Smooth muscle cell (in vitro differentiated cells): ENCODE data around the gene TPRG1L. TPM values are rescaled to one million over a fixed set of nuclear protein-coding genes. Genes with fewer than 3 reads are reported as not detected.

Experiments
- DNase-seq: peaks from one replicate; lab custom pipeline; 2025; ENCODE audit not compliant: unreplicated experiment; lab: John Stamatoyannopoulos, UW
- H2AFZ ChIP-seq: fragments of 200-600 bp; sonication (generic); 2 replicates; pipeline ENCODE4 v1.6.0; 2016; ENCODE audit warnings: antibody characterized with exemption, low read depth, mild to moderate bottlenecking
- H3F3A ChIP-seq: fragments of 200-600 bp; sonication (generic); 2 replicates; pipeline ENCODE4 v1.6.0; 2017; ENCODE audit warnings: antibody characterized with exemption, low read depth
- H3K27ac ChIP-seq: fragments of 200-600 bp; sonication (generic); 2 replicates; pipeline ENCODE4 v1.5.1; 2016; ENCODE audit warnings: low read depth, mild to moderate bottlenecking
- H3K27me3 ChIP-seq: fragments of 200-600 bp; sonication (generic); 2 replicates; pipeline ENCODE4 v1.6.1; 2016; ENCODE audit warnings: low read depth, mild to moderate bottlenecking
- H3K36me3 ChIP-seq: fragments of 200-600 bp; sonication (generic); 2 replicates; pipeline ENCODE4 v1.5.1; 2016; ENCODE audit warnings: low read depth
- H3K4me1 ChIP-seq: fragments of 200-600 bp; sonication (generic); 2 replicates; pipeline ENCODE4 v1.5.1; 2016; ENCODE audit warnings: low read depth
- H3K4me2 ChIP-seq: fragments of 200-600 bp; sonication (generic); 2 replicates; pipeline ENCODE4 v1.6.0; 2016; ENCODE audit warnings: mild to moderate bottlenecking
- H3K4me3 ChIP-seq: fragments of 200-600 bp; sonication (generic); 2 replicates; pipeline ENCODE4 v1.5.1; 2016; ENCODE audit warnings: mild to moderate bottlenecking
- H3K79me2 ChIP-seq: fragments of 200-600 bp; sonication (generic); 2 replicates; pipeline ENCODE4 v1.6.0; 2016; ENCODE audit warnings: low read depth, mild to moderate bottlenecking
- H3K9ac ChIP-seq: fragments of 200-600 bp; sonication (generic); 2 replicates; pipeline ENCODE4 v1.6.0; 2016; ENCODE audit warnings: low read depth
- H3K9me3 ChIP-seq: fragments of 200-600 bp; sonication (generic); replicated peaks from 2 replicates; pipeline ENCODE4 v1.5.1; 2016; ENCODE audit warnings: low read depth
- H4K20me1 ChIP-seq: fragments of 200-600 bp; sonication (generic); 2 replicates; pipeline ENCODE4 v1.6.0; 2016; ENCODE audit warnings: low read depth
- WGBS: methylation state at CpG from one replicate; pipeline ENCODE4 v1.1.7; 2016; ENCODE audit warnings: low lambda C conversion rate; 5-methylcytosine and 5-hydroxymethylcytosine counted together
- polyA plus RNA-seq: library from polyadenylated mRNA; unstranded; fragments of >200 nt; fragmentation: Nextera tagmentation; extraction: Ambion mirVana; gene quantifications from 2 replicates; pipeline ENCODE4 v1.2.1, GENCODE V29; 2016
- total RNA-seq: library from RNA; depleted of rRNA; stranded (reverse); fragments of >200 nt; gene quantifications from 2 replicates; pipeline ENCODE4 v1.2.3, GENCODE V29; 2014
- TF ChIP-seq, protein P1 (sequence below): fragments of 200-600 bp; sonication (generic); IDR thresholded peaks from 2 replicates; pipeline ENCODE4 v1.5.1; 2017; ENCODE audit warnings: borderline replicate concordance, mild to moderate bottlenecking, antibody characterized with exemption; ENCODE audit not compliant: insufficient read depth, poor library complexity, severe bottlenecking

Gene TPRG1L
- total and polyA plus RNA-seq, 2 experiments from 2014 or later: 20.7 to 35.0 TPM

DNA sequence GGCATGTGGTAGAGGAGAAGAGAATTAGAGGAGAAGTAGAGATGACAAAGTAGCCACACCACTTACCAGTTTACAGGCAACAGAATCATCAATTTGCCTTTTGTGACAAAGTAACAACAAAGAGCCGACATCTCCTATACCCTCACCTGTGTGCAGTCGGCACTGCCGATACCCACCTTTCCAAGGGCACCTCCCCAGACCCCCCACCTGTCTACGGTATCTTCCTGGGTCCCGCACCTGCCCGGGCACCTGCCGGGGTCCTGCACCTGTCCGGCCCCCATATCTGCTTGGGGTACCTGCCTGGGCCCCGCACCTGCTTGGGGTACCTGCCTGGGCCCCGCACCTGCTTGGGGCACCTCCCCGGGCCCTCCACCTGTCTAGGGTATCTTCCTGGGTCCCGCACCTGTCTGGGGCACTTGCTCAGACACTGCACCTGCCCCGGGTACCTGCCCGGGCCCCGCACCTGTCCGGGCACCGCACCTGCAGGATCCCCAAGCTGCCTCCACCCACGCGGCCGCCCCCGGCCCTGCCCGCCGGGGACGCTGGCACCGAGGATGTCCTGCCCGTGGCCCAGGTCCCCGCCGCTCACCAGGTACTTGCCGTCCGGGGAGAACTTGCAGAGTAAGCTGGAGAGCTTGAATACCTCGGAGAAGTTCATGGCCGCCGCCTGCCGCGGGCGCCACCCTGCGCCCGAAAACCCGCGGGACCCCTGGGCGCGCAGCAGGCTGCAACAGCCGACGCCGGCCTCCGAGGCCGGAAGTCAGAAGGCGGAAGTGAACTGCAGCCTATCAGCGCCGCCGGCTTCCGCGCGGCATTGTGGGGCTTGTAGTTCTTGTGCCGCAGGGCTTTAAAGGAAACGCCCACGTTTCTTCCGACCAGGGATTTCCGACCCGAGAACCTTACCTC lies 24.8 kb downstream of the TPRG1L start, which contains the start of gene WRAP73:
Gene WRAP73 (minus strand): TSS at position 762 of the 906 bp plus-strand sequence. CDS start 104 bp downstream, at position 658.
- H3K27me3 ChIP-seq: peaks cover 46% of the 10 kb centered on the region
- 6% methylated on average over 57 of the region's 60 CpGs for WGBS
- H3K36me3 ChIP-seq: no peaks in the 10 kb centered on the region
- H3K4me2 ChIP-seq: peak within 1 kb of the TSS; percentile 94
- H3K4me3 ChIP-seq: peak within 1 kb of the TSS; percentile 93
- H3K4me1 ChIP-seq: peaks cover 6% of the 10 kb centered on the region
- no peak within 1 kb of the TSS for H3K27ac ChIP-seq
- H2AFZ ChIP-seq: peak within 1 kb of the TSS; percentile 98
- TF ChIP-seq, protein P1, sequence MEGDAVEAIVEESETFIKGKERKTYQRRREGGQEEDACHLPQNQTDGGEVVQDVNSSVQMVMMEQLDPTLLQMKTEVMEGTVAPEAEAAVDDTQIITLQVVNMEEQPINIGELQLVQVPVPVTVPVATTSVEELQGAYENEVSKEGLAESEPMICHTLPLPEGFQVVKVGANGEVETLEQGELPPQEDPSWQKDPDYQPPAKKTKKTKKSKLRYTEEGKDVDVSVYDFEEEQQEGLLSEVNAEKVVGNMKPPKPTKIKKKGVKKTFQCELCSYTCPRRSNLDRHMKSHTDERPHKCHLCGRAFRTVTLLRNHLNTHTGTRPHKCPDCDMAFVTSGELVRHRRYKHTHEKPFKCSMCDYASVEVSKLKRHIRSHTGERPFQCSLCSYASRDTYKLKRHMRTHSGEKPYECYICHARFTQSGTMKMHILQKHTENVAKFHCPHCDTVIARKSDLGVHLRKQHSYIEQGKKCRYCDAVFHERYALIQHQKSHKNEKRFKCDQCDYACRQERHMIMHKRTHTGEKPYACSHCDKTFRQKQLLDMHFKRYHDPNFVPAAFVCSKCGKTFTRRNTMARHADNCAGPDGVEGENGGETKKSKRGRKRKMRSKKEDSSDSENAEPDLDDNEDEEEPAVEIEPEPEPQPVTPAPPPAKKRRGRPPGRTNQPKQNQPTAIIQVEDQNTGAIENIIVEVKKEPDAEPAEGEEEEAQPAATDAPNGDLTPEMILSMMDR: no peak
- no peaks in the 10 kb centered on the region for H3K9me3 ChIP-seq
- H3K9ac ChIP-seq: peak within 1 kb of the TSS; percentile 17
- H4K20me1 ChIP-seq: no peaks in the 10 kb centered on the region
- no peaks in the 10 kb centered on the region for H3F3A ChIP-seq
- DNase-seq: peak; percentile 36
- H3K79me2 ChIP-seq: no peaks in the 10 kb centered on the region

DNA sequence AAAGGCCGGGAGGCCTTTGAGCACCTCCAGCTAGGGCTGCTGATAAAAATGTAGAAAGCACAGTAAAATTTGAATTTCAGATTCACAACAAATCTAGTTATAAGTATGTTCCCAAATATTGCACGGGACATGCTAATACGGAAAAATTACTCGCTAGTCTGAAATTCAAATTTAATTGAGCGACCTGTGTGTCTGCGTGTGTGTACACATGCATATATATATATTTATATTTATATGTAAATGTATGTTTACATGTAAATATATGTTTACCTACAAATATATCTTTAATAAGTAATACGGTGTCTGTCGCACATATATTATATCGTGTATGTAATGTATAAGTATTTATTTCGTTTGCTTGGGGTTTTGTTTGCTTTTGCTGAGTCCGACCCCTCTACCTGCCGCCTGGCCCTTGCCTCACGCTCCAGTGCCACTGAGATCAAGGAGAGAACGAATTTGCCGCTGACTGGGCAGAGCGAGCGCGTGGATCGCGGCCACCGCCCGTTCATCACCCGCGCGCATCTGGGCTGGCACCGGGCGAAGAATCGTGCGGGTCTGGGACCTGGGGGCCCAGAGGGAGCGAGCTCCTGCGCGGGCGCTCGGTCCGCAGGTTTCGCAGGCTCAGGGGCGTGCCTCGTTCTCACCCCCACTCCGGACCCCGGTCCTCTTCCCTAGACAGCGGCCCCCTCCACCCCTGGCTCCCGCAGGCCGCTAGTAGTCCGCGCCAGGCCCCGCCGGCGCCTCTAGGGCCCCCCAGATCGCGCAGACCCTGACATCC lies 25.6 kb downstream of the TPRG1L start:
- peaks cover 6% of the 10 kb centered on the region for H3K4me1 ChIP-seq
- TF ChIP-seq, protein P1: no peak
- H3K9ac ChIP-seq: no peak overlapping the region
- no peaks in the 10 kb centered on the region for H4K20me1 ChIP-seq
- no peaks in the 10 kb centered on the region for H3K9me3 ChIP-seq
- peak overlapping the region; percentile 93 for H3K4me3 ChIP-seq
- peaks cover 54% of the 10 kb centered on the region for H3K27me3 ChIP-seq
- WGBS: 12% methylated on average over 48 of the region's 50 CpGs
- DNase-seq: no peak
- no peak overlapping the region for H3K27ac ChIP-seq
- H3F3A ChIP-seq: no peaks in the 10 kb centered on the region
- no peak overlapping the region for H2AFZ ChIP-seq
- no peaks in the 10 kb centered on the region for H3K79me2 ChIP-seq
- H3K36me3 ChIP-seq: no peaks in the 10 kb centered on the region
- peak overlapping the region; percentile 94 for H3K4me2 ChIP-seq

DNA sequence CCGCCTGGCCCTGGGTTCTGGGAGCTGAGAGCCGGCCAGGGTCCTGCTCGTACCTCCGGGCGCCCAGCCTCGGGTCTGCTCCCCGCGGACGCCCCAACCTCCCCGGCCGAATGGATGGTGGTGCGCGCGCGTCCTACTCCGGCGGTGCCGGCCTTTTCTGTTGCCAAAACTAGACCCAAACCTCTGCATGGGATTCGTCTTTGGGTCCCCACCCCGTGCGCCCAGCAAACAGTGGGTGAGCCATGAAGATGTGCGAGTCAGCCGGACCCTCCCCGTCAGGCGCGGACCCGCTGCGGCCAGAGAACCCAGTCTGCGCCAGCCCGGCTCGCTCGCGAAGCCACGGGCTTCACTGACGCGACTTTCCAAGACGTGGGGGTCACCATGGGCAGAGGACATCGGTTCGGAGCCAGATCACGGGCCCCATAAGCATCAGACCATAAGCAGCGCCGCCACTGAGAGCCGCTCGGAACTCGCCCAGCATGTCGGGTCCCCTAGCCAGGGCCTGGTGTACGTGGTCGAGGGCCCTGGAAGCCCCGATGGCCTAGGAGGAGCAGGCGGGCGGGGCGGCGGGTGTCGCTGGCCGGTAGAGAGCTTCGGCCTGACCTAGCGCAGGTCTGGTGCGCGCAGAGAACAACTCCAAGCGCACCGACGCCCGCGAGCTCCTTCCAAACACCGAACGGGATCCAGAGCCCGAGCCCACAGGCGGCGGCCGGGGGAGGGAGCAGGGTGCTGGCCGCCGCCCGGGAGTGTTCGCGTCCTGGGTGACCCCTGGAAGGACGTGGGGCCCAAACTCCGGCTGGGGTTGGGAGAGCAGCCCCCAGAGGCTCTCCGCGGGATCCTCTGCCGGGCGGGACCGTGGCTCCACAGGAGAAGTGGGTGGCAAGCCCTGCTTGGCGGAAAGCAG lies 26.5 kb downstream of the TPRG1L start:
- TF ChIP-seq, protein P1: no peak
- Histone ChIP-seq H3K4me3 (no peak overlapping the region), H3K9ac (no peak overlapping the region), H3F3A (no peaks in the 10 kb centered on the region), H3K36me3 (no peaks in the 10 kb centered on the region), H3K9me3 (no peaks in the 10 kb centered on the region), H2AFZ (no peak overlapping the region), H3K4me2 (peak overlapping the region; percentile 94), H3K79me2 (no peaks in the 10 kb centered on the region), H3K27ac (no peak overlapping the region), H4K20me1 (no peaks in the 10 kb centered on the region), H3K27me3 (peaks cover 62% of the 10 kb centered on the region), H3K4me1 (peaks cover 6% of the 10 kb centered on the region)
- no peak for DNase-seq
- 4% methylated on average over 79 of the region's 83 CpGs for WGBS
